Muscle layer of colon (tissue), 2 donors: ENCODE measurements around the gene OR51B2.
"Not testable (repeated sequence)": the region's sequence is repeated elsewhere in the genome, so short reads cannot be mapped to it uniquely, and the experiment has no call there.

Experiments used
- H3K27ac ChIP-seq: one replicate; pipeline ENCODE4 v1.7.0; 2013; ENCODE audit warnings: low read depth, mild to moderate bottlenecking, low read length, moderate library complexity
- H3K27me3 ChIP-seq, 2 donors: one replicate each; pipeline ENCODE4 v1.7.0; 2013; ENCODE audit warnings: low read length in 2 of 2, mild to moderate bottlenecking in 2 of 2; ENCODE audit not compliant: insufficient read depth in 2 of 2, control insufficient read depth in 1 of 2
- H3K36me3 ChIP-seq: one replicate; pipeline ENCODE4 v1.7.0; 2013; ENCODE audit warnings: mild to moderate bottlenecking, low read length; ENCODE audit not compliant: insufficient read depth
- H3K4me1 ChIP-seq: one replicate; pipeline ENCODE4 v1.7.0; 2013; ENCODE audit warnings: mild to moderate bottlenecking, low read length; ENCODE audit not compliant: insufficient read depth
- H3K4me3 ChIP-seq, 2 donors: one replicate each; pipeline ENCODE4 v1.7.0; 2013; ENCODE audit warnings: low read length in 2 of 2, low read depth in 1 of 2, mild to moderate bottlenecking in 1 of 2, moderate library complexity in 1 of 2
- H3K9ac ChIP-seq: one replicate; pipeline ENCODE4 v1.7.0; 2013; ENCODE audit warnings: low read length
- H3K9me3 ChIP-seq: one replicate; pipeline ENCODE4 v1.7.0; 2013; ENCODE audit warnings: mild to moderate bottlenecking, low read length
- donor health status: abdominal sarcoma.
- donor health status: Adenocarcinoma of cecum.

OR51B2 gene

DNA sequence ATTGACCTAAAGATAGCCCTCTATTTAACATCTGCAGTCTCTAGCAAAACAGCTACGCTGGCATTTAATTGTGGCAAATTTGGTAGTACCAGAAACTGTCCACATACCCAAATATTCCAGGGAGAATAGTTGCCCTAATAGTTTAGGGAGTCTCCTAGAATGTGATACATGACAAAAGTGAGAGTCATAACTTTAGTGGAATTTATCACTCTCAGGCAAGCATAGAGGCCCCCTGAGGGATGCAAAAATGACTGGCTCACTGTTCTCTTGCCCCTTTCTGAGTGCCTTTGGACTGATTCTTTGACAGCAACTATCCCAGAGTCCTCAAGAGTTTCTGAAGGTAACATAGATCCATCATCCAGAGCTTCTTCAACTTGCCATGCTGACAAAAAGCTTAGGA is 20.1 kb downstream of the OR51B2 start:
- Histone ChIP-seq H3K4me1 (no peaks in the 10 kb centered on the region), H3K9me3 (no peaks in the 10 kb centered on the region), H3K9ac (no peak overlapping the region), H3K27me3 (no peaks in the 10 kb centered on the region), H3K36me3 (no peaks in the 10 kb centered on the region), H3K27ac (no peak overlapping the region), H3K4me3 (no peak overlapping the region)

DNA sequence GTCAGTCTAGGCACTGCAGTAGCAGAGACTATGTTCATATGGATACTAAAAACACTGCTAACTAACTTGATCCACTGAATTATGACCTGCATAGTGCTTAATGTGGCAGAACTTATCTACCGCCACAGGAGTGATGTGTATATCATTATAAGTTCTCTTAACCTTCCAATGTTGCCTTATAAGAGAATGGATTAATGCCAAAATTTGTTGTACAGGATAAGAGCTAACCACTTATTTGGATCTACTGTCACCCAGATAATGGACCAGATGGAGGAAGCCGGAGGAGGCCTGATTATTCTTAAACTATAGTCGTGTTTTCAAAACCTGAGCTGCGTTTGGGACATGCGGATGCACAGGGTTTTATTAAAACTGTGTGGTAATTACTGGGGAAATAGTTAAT is 20.5 kb downstream of the OR51B2 start:
- H3K9me3 ChIP-seq = no peaks in the 10 kb centered on the region
- no peak overlapping the region for H3K9ac ChIP-seq
- H3K36me3 ChIP-seq = no peaks in the 10 kb centered on the region
- H3K27me3 ChIP-seq = no peaks in the 10 kb centered on the region
- no peaks in the 10 kb centered on the region for H3K4me1 ChIP-seq
- H3K27ac ChIP-seq = no peak overlapping the region
- H3K4me3 ChIP-seq = no peak overlapping the region

DNA sequence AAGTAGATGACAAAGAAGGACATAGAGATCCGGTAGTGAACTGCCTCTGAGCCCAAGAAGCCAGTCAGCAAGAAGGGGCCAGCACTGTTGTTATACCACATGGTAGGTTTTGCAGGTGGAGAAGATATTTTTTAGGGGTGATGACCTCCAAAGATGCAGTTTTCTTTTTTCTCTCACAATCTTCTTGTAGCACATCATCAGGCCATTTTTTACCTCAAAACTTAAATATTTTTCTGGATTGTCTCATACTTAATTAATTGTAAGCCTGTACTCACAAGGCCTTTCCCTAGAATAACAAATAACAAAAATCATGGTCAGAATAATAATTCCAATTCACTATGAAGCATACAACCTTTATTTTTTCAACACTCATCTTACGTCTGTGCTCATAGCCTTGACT is 22.3 kb downstream of the OR51B2 start, which contains the start of gene OR51B4:
OR51B4 (minus strand) TSS at position 101 of the 400 bp plus-strand sequence; CDS start at position 101, 0 bp downstream.
- no peaks in the 10 kb centered on the region for H3K9me3 ChIP-seq
- no peak within 1 kb of the TSS for H3K9ac ChIP-seq
- no peak within 1 kb of the TSS for H3K27ac ChIP-seq
- H3K4me3 ChIP-seq = no peak within 1 kb of the TSS
- H3K4me1 ChIP-seq = no peaks in the 10 kb centered on the region
- no peaks in the 10 kb centered on the region for H3K27me3 ChIP-seq
- no peaks in the 10 kb centered on the region for H3K36me3 ChIP-seq

DNA sequence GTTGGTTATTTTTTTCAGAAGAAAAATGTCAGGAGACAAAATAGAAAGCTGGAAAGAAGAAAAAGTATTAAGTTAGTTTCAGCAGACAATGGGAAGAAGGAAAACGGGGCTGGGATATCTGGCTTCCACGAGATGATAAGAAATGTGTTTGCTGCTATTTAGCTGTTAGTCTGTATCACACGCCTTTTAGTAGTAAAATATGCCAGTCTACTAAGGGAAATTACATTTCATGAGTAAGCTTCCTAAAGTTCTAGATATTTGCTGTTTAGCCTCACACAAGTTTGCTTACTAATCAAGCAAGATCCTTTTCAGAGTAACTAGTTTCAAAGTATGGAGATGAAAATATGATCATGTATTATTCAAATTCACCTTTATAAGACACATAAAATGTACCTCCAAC is 23.8 kb downstream of the OR51B2 start:
- Histone ChIP-seq H3K36me3 (no peaks in the 10 kb centered on the region), H3K9me3 (no peaks in the 10 kb centered on the region), H3K9ac (no peak overlapping the region), H3K27me3 (no peaks in the 10 kb centered on the region), H3K27ac (no peak overlapping the region), H3K4me3 (no peak overlapping the region), H3K4me1 (no peaks in the 10 kb centered on the region)

DNA sequence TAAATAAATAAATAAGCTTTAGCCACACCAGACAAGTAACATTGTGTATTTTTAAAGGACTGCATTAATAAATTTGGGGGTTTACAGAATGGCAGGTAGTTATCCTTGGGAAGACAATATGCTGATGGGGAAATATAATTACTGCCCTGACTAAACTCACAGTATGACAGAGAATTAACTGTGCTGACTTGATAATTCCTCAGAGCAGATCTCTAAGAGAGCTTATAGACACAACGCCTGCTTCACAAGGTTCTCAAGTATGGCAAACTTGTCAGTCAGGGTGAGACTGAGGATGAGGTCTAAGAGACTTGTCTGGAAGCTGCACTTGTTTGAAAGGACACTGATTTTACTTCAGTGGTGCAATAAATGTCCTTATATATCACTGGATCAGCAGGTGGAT is 25.6 kb downstream of the OR51B2 start:
- H3K9me3 ChIP-seq = no peaks in the 10 kb centered on the region
- H3K4me3 ChIP-seq = no peak overlapping the region
- no peaks in the 10 kb centered on the region for H3K4me1 ChIP-seq
- H3K27me3 ChIP-seq = no peaks in the 10 kb centered on the region
- no peak overlapping the region for H3K9ac ChIP-seq
- no peak overlapping the region for H3K27ac ChIP-seq
- no peaks in the 10 kb centered on the region for H3K36me3 ChIP-seq

DNA sequence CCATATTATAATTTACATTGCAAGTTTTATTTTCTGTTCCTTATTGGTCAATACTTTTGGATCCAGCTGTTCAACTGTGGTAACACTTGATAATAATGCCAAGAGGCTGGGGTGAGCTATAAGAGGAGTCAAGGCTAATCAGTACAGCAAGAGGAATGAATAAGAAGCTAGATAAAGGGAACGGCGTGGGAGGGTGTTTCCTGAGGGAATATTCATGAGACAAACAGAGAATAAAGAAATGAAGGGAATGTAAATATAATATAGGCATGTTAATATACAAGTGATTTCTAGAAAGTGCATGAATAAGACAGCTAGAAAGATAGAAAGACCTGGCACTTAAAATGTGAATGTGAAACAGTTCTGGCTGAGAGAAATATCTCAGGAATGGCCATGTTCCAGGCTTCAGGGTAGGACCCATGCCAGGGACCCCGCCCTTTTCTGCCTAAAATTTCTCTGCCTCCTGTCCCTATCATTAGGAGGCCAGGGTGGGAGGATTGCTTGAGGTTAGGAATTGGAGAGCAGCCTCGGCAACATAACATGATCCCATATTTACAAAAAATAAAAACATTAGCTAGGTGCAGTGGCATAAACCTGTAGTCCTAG is 26.3 kb downstream of the OR51B2 start:
- Histone ChIP-seq H3K27ac (no peak overlapping the region), H3K4me1 (no peaks in the 10 kb centered on the region), H3K9ac (no peak overlapping the region), H3K36me3 (no peaks in the 10 kb centered on the region), H3K9me3 (no peaks in the 10 kb centered on the region), H3K27me3 (no peaks in the 10 kb centered on the region), H3K4me3 (no peak overlapping the region)

DNA sequence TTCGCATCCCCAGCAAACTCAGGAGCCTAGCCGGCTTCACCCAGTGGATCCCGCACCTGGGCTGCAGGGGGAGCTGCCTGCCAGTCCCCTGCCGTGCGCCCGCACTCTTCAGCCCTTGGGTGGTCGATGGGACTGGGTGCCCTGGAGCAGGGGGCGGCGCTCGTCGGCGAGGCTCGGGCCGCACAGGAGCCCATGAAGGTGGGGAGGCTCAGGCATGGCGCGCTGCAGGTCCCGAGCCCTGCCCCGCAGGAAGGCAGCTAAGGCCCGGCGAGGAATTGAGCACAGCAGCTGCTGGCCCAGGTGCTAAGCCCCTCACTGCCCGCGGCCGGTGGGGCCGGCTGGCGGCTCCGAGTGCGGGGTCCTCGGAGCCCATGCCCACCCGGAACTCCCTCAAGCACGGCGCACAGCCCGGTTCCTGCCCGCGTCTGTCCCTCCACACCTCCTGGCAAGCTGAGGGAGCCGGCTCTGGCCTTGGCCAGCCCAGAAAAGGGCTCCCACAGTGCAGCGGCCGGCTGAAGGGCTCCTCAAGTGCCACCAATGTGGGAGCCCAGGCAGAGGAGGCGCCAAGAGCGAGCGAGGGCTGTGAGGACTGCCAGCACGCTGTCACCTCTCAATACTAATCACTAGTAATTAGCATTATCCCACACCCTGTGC is 29.6 kb downstream of the OR51B2 start:
- not testable (repeated sequence) for H3K36me3 ChIP-seq, H3K27ac ChIP-seq, H3K4me1 ChIP-seq, H3K9ac ChIP-seq, H3K27me3 ChIP-seq, H3K9me3 ChIP-seq, H3K4me3 ChIP-seq

DNA sequence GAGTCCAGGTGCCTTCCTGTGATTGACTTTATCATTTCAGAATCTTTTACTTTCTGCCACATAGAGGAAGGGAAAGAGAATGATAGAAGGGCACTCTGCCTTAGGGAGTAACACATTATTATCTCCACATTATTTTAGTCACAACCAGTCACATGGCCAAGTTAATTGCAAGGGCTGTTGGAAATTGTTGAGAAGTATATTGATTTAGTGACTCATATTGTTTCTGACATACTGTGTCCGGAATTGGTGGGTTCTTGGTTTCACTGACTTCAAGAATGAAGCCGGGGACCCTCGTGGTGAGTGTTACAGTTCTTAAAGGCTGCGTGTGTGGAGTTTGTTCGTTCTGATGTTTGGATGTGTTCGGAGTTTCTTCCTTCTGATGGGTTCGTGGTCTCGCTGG is 31.1 kb downstream of the OR51B2 start:
- no peaks in the 10 kb centered on the region for H3K27me3 ChIP-seq
- H3K9ac ChIP-seq = no peak overlapping the region
- H3K9me3 ChIP-seq = no peaks in the 10 kb centered on the region
- no peaks in the 10 kb centered on the region for H3K4me1 ChIP-seq
- no peaks in the 10 kb centered on the region for H3K36me3 ChIP-seq
- H3K27ac ChIP-seq = no peak overlapping the region
- H3K4me3 ChIP-seq = no peak overlapping the region

DNA sequence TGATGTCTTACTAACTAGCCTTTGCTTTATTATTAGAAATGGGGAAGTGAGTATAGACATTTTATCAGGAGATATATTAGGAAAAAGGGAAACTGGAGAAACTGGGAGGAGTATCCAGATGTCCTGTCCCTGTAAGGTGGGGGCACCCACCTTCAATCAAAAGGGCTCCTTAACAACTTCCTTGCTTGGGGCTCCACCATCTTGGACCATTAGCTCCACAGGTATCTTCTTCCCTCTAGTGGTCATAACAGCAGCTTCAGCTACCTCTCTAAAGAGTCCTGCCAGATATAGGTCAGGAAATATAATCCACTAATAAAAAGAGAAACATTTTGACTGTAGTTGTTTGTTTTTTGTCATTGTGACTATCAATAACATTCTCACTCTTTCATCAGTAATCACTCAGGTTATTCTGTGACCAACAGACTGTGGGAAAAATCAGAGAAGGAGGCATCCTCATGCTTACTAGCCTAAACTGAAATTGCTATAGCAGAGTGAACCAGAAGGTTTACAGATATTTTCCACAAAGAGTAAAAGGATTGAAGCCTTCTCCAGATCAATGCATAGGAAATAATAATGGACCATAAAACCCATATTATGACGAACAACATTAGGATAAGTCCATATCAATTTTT is 32.8 kb downstream of the OR51B2 start:
- H3K9me3 ChIP-seq = no peaks in the 10 kb centered on the region
- no peaks in the 10 kb centered on the region for H3K27me3 ChIP-seq
- no peaks in the 10 kb centered on the region for H3K4me1 ChIP-seq
- H3K9ac ChIP-seq = no peak overlapping the region
- H3K27ac ChIP-seq = no peak overlapping the region
- H3K4me3 ChIP-seq = no peak overlapping the region
- H3K36me3 ChIP-seq = no peaks in the 10 kb centered on the region

DNA sequence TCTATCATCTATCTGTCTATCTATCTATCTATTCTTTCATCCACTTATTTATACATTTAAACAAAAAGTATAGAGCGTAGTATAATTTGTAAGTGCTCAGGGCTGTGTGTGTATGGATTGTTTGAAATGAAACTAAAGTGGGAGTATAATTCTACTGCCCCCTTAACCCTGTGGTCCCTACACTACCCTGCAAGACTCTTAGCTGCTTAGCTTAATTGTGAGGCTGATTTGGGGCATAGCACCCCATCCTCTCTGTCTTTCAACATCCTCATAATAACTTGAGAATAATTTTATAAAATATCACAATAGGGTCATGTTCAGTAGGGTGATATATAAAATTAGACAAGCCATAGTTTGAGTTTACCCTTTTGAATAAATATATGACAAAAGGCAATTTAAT is 34.0 kb downstream of the OR51B2 start:
- Histone ChIP-seq H3K9me3 (no peaks in the 10 kb centered on the region), H3K9ac (no peak overlapping the region), H3K4me3 (no peak overlapping the region), H3K27ac (no peak overlapping the region), H3K27me3 (no peaks in the 10 kb centered on the region), H3K4me1 (no peaks in the 10 kb centered on the region), H3K36me3 (no peaks in the 10 kb centered on the region)

DNA sequence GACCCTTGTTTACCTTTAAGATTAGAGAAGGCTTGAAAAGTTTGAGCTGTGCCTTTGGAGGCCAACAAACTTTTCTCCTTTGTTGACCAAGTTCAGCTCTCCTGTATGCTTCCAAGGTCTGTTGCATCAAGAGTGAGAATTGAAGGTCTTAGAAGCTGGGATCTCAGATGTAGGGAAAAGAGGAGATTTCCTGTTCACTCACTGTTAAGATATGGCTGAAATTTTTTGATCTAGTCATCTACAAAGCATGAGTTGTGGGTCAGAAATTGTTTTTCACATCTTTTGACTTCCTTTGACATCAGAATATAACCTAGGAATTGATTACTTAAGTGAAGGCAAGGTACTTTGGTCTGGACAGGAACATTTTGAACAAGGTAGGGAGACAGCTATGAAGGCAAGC is 34.4 kb downstream of the OR51B2 start:
- H3K9me3 ChIP-seq = no peaks in the 10 kb centered on the region
- no peak overlapping the region for H3K4me3 ChIP-seq
- no peak overlapping the region for H3K9ac ChIP-seq
- no peaks in the 10 kb centered on the region for H3K4me1 ChIP-seq
- H3K36me3 ChIP-seq = no peaks in the 10 kb centered on the region
- H3K27me3 ChIP-seq = no peaks in the 10 kb centered on the region
- H3K27ac ChIP-seq = no peak overlapping the region
